GM12878 (cell line): ENCODE measurements around the gene FAM162A. TPM values are rescaled to one million over a fixed set of nuclear protein-coding genes. Genes with fewer than 3 reads are reported as not detected.

ENCODE experiments used
- ATAC-seq: fragments of 200-7000 bp; cut with Tn5 transposase; 3 replicates; pipeline ENCODE4 v1.9.1; 2020; ENCODE audit warnings: mild to moderate bottlenecking, moderate library complexity
- BruUV-seq: library from RNA; stranded (reverse); fragments of 400-500 nt; replicated peaks from 2 replicates; lab custom pipeline; 2021; lab: Mats Ljungman, UMichigan
- CTCF ChIA-PET: fragments of 300-600 bp; sonication (Branson Sonifier 250); formaldehyde crosslinking; extraction: SDS; loops from one replicate; lab custom pipeline; 2021; ENCODE audit warnings: inconsistent platforms; lab: Yijun Ruan, JAX
- POLR2A ChIA-PET: fragments of 350-600 bp; formaldehyde crosslinking; extraction: SDS; loops from one replicate; lab custom pipeline; 2021; ENCODE audit warnings: inconsistent platforms; lab: Charles Lee
- RAD21 ChIA-PET: fragments of 300-600 bp; sonication (Branson Sonifier 250); formaldehyde crosslinking; loops from one replicate; lab custom pipeline; 2023; ENCODE audit warnings: antibody characterized with exemption; ENCODE audit not compliant: unreplicated experiment; lab: Charles Lee
- SMC1A ChIA-PET: fragments of 300-600 bp; sonication (Branson Sonifier 250); formaldehyde crosslinking; loops from one replicate; lab custom pipeline; 2023; ENCODE audit not compliant: unreplicated experiment, uncharacterized antibody; lab: Charles Lee
- DNase-seq: peaks from one replicate; pipeline ENCODE4 v3.0.0-alpha.2; 2011; ENCODE audit warnings: low read depth, low spot score
- FAIRE-seq: peaks from 3 replicates; lab custom pipeline; 2011; peaks lifted over from hg19 to GRCh38; lab: Jason Lieb, UNC
- H2AFZ ChIP-seq: 2 replicates; pipeline ENCODE4 v1.6.0; 2011; ENCODE audit warnings: low read depth, low read length, control low read depth; ENCODE audit not compliant: control insufficient read depth
- H3K27ac ChIP-seq: 2 replicates; pipeline ENCODE4 v1.5.1; 2011; ENCODE audit warnings: control low read depth; ENCODE audit not compliant: control insufficient read depth, insufficient read depth
- H3K27me3 ChIP-seq, 2 experiments: replicated peaks in 1 of 2; 2 replicates each; pipeline versions ENCODE4 v1.6.0 to v1.6.1; 2011; ENCODE audit warnings: low read length in 1 of 2; ENCODE audit not compliant: control insufficient read depth in 2 of 2, insufficient read depth in 2 of 2
- H3K36me3 ChIP-seq, 2 experiments: 2 replicates each; pipeline ENCODE4 v1.5.1; 2011; ENCODE audit warnings: low read length in 1 of 2; ENCODE audit not compliant: control insufficient read depth in 2 of 2, insufficient read depth in 2 of 2
- H3K4me1 ChIP-seq: 2 replicates; pipeline ENCODE4 v1.6.1; 2011; ENCODE audit warnings: mild to moderate bottlenecking, low read length, moderate library complexity, mixed read lengths; ENCODE audit not compliant: control insufficient read depth, insufficient read depth
- H3K4me2 ChIP-seq: 2 replicates; pipeline ENCODE4 v1.6.0; 2011; ENCODE audit warnings: control low read depth; ENCODE audit not compliant: control insufficient read depth, insufficient read depth
- H3K4me3 ChIP-seq: fragments of 200-600 bp; sonication (generic); 2 replicates; pipeline ENCODE4 v1.5.1; 2016
- H3K79me2 ChIP-seq: 2 replicates; pipeline ENCODE4 v1.6.0; 2011; ENCODE audit warnings: low read length; ENCODE audit not compliant: control insufficient read depth, insufficient read depth
- H3K9ac ChIP-seq: 2 replicates; pipeline ENCODE4 v1.8.0; 2011; ENCODE audit warnings: low read length, control low read depth, mixed read lengths; ENCODE audit not compliant: control insufficient read depth, insufficient read depth
- H3K9me3 ChIP-seq: replicated peaks from 3 replicates; pipeline ENCODE4 v1.5.1; 2011; ENCODE audit warnings: mild to moderate bottlenecking, low read length; ENCODE audit not compliant: control insufficient read depth, insufficient read depth
- H4K20me1 ChIP-seq: 2 replicates; pipeline ENCODE4 v1.6.0; 2011; ENCODE audit not compliant: control insufficient read depth, insufficient read depth
- ASH2L ChIP-seq: fragments of 300-600, 200-600 bp; sonication (generic); IDR thresholded peaks from 2 replicates; pipeline ENCODE4 v1.6.1; 2017; ENCODE audit warnings: low read depth, mild to moderate bottlenecking, borderline replicate concordance
- HDGF ChIP-seq: fragments of 450-650 bp; IDR thresholded peaks from 2 replicates; pipeline ENCODE4 v1.6.1; 2016; ENCODE audit warnings: antibody characterized with exemption
- PRDM15 ChIP-seq: fragments of 450-650 bp; formaldehyde crosslinking; IDR thresholded peaks from 2 replicates; pipeline ENCODE4 v1.4.0; 2020; ENCODE audit warnings: mild to moderate bottlenecking, moderate library complexity
- SMC3 ChIP-seq: IDR thresholded peaks from 2 replicates; pipeline ENCODE4 v1.6.1; 2011; ENCODE audit warnings: low read length, improper control_type of control experiment, borderline replicate concordance
- TBL1XR1 ChIP-seq: IDR thresholded peaks from 2 replicates; pipeline ENCODE4 v1.6.1; 2012; ENCODE audit warnings: low read depth, low read length, improper control_type of control experiment
- TCF3 ChIP-seq: IDR thresholded peaks from 2 replicates; pipeline ENCODE4 v1.6.1; 2012; ENCODE audit warnings: low read depth, mild to moderate bottlenecking, low read length, borderline replicate concordance; ENCODE audit not compliant: insufficient read depth
- USF1 ChIP-seq: IDR thresholded peaks from 2 replicates; pipeline ENCODE4 v1.6.1; 2011; ENCODE audit warnings: borderline replicate concordance, low read depth, mild to moderate bottlenecking, moderate library complexity, mixed read lengths, low read length; ENCODE audit not compliant: insufficient read depth; ENCODE audit errors: extremely low read length
- ZNF384 ChIP-seq: IDR thresholded peaks from 2 replicates; pipeline ENCODE4 v1.6.1; 2012; ENCODE audit warnings: low read depth, mild to moderate bottlenecking, low read length, improper control_type of control experiment, borderline replicate concordance
- WGBS: methylation state at CpG from one replicate; pipeline ENCODE4 v1.1.6; 2016; ENCODE audit warnings: low lambda C conversion rate; ENCODE audit not compliant: insufficient replicate concordance, insufficient coverage; ENCODE audit errors: missing lambda C conversion rate; 5-methylcytosine and 5-hydroxymethylcytosine counted together
- in situ Hi-C: fragments of 300-500 bp; cut with MboI; formaldehyde crosslinking; loops from 9 replicates; pipeline ENCODE4 v1.14.3; 2018; ENCODE audit warnings: mixed read lengths
- intact Hi-C: fragments of 100-400 bp; cut with micrococcal nuclease; formaldehyde crosslinking; loops from one replicate; pipeline ENCODE4 v1.14.2; 2022; ENCODE audit not compliant: unreplicated experiment
- polyA plus RNA-seq, 11 experiments: library from polyadenylated mRNA; depleted of rRNA in 4 of 11; unstranded in 6 of 11; stranded (reverse) in 5 of 11; fragments of >200 nt; fragmentation: Nextera tagmentation in 4 of 11; fragmentation: Illumina TruSeq in 1 of 11; extraction: Ambion mirVana in 4 of 11; extraction: Trizol in 1 of 11; gene quantifications; 1 replicate in 1 of 11; 2 replicates in 10 of 11; pipeline versions ENCODE4 v1.2.1 to v1.2.3, GENCODE V29; 2011 to 2016; ENCODE audit warnings: inconsistent platforms in 2 of 11, missing spikeins in 2 of 11, low read depth in 1 of 11
- total RNA-seq, 4 experiments: library from RNA; depleted of rRNA in 3 of 4; stranded (reverse); fragments of >200 nt in 3 of 4; fragmentation: Illumina TruSeq in 1 of 4; extraction: Trizol in 1 of 4; gene quantifications; 2 replicates each; pipeline versions ENCODE4 v1.2.1 to v1.2.3, GENCODE V29; 2013 to 2021
- TF ChIP-seq, protein P1 (sequence below): IDR thresholded peaks from 2 replicates; pipeline ENCODE4 v1.6.1; 2011; ENCODE audit warnings: mild to moderate bottlenecking, low read depth, low read length, moderate library complexity; ENCODE audit not compliant: insufficient replicate concordance
- TF ChIP-seq, protein P2 (sequence below): IDR thresholded peaks from 2 replicates; pipeline ENCODE4 v1.6.1; 2011; ENCODE audit warnings: borderline replicate concordance, low read depth, mild to moderate bottlenecking, moderate library complexity, low read length; ENCODE audit not compliant: insufficient read depth, poor library complexity, severe bottlenecking

FAM162A gene
- total and polyA plus RNA-seq, 10 of the 15 experiments (the other 5 are each of a cell fraction or from before 2014, with no cell fraction given), result 59.2 to 346 (median 149) TPM

GRCh38 chr3:122407946-122408345, 24.0 kb downstream of the FAM162A start:
- peaks cover 5 to 23% of the 10 kb centered on the region in 2 experiments for H3K36me3 ChIP-seq
- DNase-seq (no peak), FAIRE-seq (no peak), ATAC-seq (no peak)
- intact Hi-C loops, result no loop called here
- WGBS, result 97% methylated on average over 1 of the region's 1 CpG
- no peak overlapping the region for H3K4me3 ChIP-seq
- no peaks in the 10 kb centered on the region for H3K27me3 ChIP-seq
- in situ Hi-C loops, result no loop called here
- H3K4me2 ChIP-seq, result no peak overlapping the region
- H4K20me1 ChIP-seq, result no peaks in the 10 kb centered on the region
- SMC1A ChIA-PET, result interaction anchor here (1.0 to 7.4 kb wide), 6 partner anchors 8 to 142 kb away, joined by 3 to 70 read pairs (median 6); partner anchors contain the start of gene WDR5B
- CTCF ChIA-PET, result interaction anchor here (0.9 to 5.4 kb wide), 8 partner anchors 10 to 102 kb away, joined by 3 to 28 read pairs (median 4); partner anchors contain the start of gene FAM162A
- TF ChIP-seq, protein P1, sequence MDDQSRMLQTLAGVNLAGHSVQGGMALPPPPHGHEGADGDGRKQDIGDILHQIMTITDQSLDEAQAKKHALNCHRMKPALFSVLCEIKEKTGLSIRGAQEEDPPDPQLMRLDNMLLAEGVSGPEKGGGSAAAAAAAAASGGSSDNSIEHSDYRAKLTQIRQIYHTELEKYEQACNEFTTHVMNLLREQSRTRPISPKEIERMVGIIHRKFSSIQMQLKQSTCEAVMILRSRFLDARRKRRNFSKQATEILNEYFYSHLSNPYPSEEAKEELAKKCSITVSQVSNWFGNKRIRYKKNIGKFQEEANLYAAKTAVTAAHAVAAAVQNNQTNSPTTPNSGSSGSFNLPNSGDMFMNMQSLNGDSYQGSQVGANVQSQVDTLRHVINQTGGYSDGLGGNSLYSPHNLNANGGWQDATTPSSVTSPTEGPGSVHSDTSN, result no peak
- TF ChIP-seq SMC3, result no peak
- TF ChIP-seq, protein P2, sequence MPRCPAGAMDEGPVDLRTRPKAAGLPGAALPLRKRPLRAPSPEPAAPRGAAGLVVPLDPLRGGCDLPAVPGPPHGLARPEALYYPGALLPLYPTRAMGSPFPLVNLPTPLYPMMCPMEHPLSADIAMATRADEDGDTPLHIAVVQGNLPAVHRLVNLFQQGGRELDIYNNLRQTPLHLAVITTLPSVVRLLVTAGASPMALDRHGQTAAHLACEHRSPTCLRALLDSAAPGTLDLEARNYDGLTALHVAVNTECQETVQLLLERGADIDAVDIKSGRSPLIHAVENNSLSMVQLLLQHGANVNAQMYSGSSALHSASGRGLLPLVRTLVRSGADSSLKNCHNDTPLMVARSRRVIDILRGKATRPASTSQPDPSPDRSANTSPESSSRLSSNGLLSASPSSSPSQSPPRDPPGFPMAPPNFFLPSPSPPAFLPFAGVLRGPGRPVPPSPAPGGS, result no peak
- TF ChIP-seq PRDM15 (CRISPR knock-in tag), result no peak
- no peak for TF ChIP-seq ASH2L
- no peak for TF ChIP-seq TBL1XR1
- TF ChIP-seq ZNF384, result no peak
- TF ChIP-seq TCF3, result no peak
- no peak for TF ChIP-seq HDGF
- TF ChIP-seq USF1, result no peak
- H3K4me1 ChIP-seq, result no peaks in the 10 kb centered on the region
- H2AFZ ChIP-seq, result no peak overlapping the region
- no peak overlapping the region for H3K9ac ChIP-seq
- H3K79me2 ChIP-seq, result no peaks in the 10 kb centered on the region; the same call in 1 of the 2 replicates
- POLR2A ChIA-PET, result interaction anchor here (0.6 to 2.6 kb wide), 3 partner anchors 8 to 197 kb away, joined by 4 to 16 read pairs (median 8); partner anchors contain the start of gene WDR5B
- BruUV-seq, result no TSS peak
- RAD21 ChIA-PET, result interaction anchor here (0.7 to 2.4 kb wide), 5 partner anchors 8 to 126 kb away, joined by 3 to 8 read pairs (median 4); partner anchors contain the start of gene WDR5B
- H3K27ac ChIP-seq, result no peak overlapping the region
- no peaks in the 10 kb centered on the region for H3K9me3 ChIP-seq
